Measurements from ENCODE around the gene OR14A16.

Gene OR14A16

DNA sequence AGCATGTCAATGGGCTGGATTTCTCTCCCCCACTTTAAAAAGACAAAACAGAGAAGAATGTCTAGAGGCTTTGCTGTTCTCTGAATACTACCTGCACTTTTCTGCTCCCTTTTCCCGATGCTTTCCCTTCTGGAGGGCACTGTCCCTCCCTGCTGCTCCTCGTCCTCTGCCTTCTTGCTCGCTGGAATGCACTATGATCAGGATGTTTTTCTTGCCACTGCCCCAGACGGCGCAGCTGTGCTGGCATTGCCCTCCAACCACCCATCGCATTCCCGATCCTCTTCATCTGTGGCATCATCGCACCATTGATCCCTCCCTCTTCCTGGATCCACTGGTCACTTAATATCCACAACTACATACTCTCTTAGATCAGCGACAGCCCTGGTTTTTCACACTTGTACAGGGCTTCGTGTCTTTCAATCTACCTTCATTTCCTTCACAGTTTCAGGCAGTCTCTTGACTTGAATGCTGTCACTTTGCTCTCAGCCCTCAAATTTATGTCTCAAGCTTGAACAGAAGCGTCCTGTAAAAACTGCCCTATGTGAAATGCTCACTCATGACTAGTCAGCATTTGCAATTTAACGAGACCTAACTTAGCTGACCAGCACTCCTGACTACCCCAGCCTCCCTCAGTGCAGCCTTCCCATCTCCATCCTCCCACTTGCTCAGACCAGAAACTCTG, 21.2 kb upstream of the OR14A16 start:
- Histone ChIP-seq H3K4me3 (ENCODE audit: low read depth, low read length) (no peak overlapping the region), H3K9ac (ENCODE audit: low read depth, low read length) (no peak overlapping the region), H3K9me3 (ENCODE audit: control insufficient read depth, insufficient read depth, low read length) (no peaks in the 10 kb centered on the region), H3K27me3 (ENCODE audit: control insufficient read depth, insufficient read depth, low read length) (no peaks in the 10 kb centered on the region), H3K4me1 (ENCODE audit: control insufficient read depth, insufficient read depth, low read length) (peaks cover 9% of the 10 kb centered on the region), H3K36me3 (ENCODE audit: control insufficient read depth, insufficient read depth, low read length) (no peaks in the 10 kb centered on the region)

DNA sequence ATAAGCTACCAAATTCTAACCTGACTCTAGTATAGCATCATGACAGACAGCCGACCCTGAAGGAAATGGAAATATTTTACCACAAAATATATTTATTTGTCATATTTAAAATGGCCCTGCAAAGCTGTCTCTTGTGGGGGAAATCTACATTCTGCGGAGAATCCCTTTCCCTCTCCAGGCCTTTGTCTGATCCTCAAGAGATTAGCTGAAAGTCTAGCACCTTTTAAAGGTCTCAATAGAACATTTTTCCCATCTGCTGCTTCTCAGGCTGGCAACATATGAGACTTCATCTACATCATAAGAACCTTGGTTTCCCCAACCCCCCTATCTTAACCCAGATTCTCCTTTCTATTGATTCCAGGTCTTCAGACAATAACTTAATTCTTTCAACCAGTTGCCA, 19.5 kb upstream of the OR14A16 start:
- Histone ChIP-seq H3K36me3 (ENCODE audit: control insufficient read depth, insufficient read depth, low read length) (no peaks in the 10 kb centered on the region), H3K9me3 (ENCODE audit: control insufficient read depth, insufficient read depth, low read length) (no peaks in the 10 kb centered on the region), H3K9ac (ENCODE audit: low read depth, low read length) (no peak overlapping the region), H3K27me3 (ENCODE audit: control insufficient read depth, insufficient read depth, low read length) (no peaks in the 10 kb centered on the region), H3K4me3 (ENCODE audit: low read depth, low read length) (no peak overlapping the region), H3K4me1 (ENCODE audit: control insufficient read depth, insufficient read depth, low read length) (peaks cover 9% of the 10 kb centered on the region)

DNA sequence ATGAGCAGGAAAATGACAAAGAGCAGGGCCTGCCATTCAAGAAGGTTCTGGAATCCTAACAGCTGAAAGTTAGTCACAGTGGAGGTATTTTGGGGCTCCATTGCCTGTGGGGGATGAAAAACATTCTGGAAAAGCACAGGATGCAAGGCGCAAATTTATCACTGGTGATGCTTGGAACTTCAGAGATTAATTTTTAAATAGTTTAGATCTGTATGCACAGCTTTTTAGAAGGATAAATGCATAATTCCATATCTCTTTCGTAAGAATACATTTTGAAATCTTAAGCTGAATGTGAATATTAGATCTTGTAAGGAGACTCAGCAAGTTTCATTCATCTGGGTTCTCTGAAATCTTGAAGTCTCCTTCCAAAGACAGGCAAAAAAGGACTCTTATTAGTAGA, 17.9 kb upstream of the OR14A16 start, which contains the start of gene OR11L1:
TSS of gene OR11L1 (minus strand) at position 101 of the 400 bp plus-strand sequence. CDS start at position 101, 0 bp downstream.
- H3K27me3 ChIP-seq (ENCODE audit: control insufficient read depth, insufficient read depth, low read length), result no peaks in the 10 kb centered on the region

DNA sequence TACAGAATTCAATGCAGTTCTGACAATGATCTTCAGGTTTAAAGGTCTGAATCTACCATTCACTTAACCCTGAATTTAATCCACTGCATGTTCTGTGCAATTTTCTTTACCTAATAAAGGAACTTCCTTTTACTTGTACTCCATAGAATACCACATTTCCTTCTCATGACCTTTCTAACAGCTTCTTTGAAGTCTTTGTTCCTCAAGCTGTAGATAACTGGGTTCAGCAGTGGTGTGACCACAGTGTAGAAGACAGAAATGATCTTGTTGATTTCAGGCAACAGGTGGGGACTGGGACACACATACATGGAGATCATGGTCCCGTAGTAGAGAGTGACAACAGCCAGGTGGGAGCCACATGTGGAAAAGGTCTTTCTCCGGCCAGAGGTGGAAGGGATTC, 16.9 kb upstream of the OR14A16 start:
- peaks cover 9% of the 10 kb centered on the region for H3K4me1 ChIP-seq (ENCODE audit: control insufficient read depth, insufficient read depth, low read length)
- no peak overlapping the region for H3K4me3 ChIP-seq (ENCODE audit: low read depth, low read length)
- H3K27me3 ChIP-seq (ENCODE audit: control insufficient read depth, insufficient read depth, low read length), result no peaks in the 10 kb centered on the region
- H3K9me3 ChIP-seq (ENCODE audit: control insufficient read depth, insufficient read depth, low read length), result no peaks in the 10 kb centered on the region
- H3K9ac ChIP-seq (ENCODE audit: low read depth, low read length), result no peak overlapping the region
- no peaks in the 10 kb centered on the region for H3K36me3 ChIP-seq (ENCODE audit: control insufficient read depth, insufficient read depth, low read length)

More for the DNA sequence above, 17.9 kb upstream of the OR14A16 start, which contains the start of gene OR11L1:
- Histone ChIP-seq H3K9ac (ENCODE audit: low read depth, low read length) (no peak within 1 kb of the TSS), H3K9me3 (ENCODE audit: control insufficient read depth, insufficient read depth, low read length) (no peaks in the 10 kb centered on the region), H3K4me1 (ENCODE audit: control insufficient read depth, insufficient read depth, low read length) (peaks cover 9% of the 10 kb centered on the region), H3K36me3 (ENCODE audit: control insufficient read depth, insufficient read depth, low read length) (no peaks in the 10 kb centered on the region), H3K4me3 (ENCODE audit: low read depth, low read length) (no peak within 1 kb of the TSS)

DNA sequence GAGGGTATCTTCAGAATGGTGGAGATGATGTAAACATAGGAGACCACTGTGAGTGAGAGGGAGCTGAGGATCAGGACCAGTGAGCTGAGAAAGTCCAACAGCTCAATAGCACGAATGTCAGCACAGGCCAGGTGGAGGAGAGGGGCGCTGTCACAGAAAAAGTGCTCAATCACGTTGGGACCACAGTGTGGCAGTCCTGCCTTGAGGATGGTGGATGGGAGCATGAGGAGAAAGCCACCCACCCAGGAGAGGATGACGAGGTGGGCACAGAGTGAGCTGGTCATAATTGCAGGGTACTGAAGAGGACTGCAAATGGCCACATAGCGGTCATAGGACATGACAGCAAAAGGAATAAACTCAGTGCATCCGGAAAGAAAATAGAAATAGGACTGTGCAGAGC, 9.7 kb upstream of the OR14A16 start:
- H3K27me3 ChIP-seq (ENCODE audit: control insufficient read depth, insufficient read depth, low read length), result no peaks in the 10 kb centered on the region

DNA sequence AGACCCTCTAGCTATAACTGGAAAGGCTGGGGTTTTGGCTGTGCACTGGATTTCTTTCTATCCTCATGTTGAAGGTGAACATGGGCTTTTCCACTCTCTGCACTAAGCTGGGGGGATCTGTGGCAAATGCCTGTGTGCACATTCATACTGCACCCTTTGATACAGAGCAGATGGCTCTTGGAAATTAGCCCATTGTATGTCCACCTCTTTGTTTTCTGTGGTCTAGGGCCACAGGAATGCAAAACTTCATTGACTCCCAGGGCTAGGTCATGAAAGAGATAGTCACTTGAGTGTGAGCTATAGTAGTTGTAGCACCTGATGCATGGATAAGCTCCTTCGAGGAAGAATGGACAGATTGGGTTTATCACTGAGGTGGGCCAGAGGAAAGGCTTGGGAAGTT, 5.7 kb upstream of the OR14A16 start:
- Histone ChIP-seq H3K9ac (ENCODE audit: low read depth, low read length) (no peak overlapping the region), H3K36me3 (ENCODE audit: control insufficient read depth, insufficient read depth, low read length) (no peaks in the 10 kb centered on the region), H3K9me3 (ENCODE audit: control insufficient read depth, insufficient read depth, low read length) (no peaks in the 10 kb centered on the region), H3K4me1 (ENCODE audit: control insufficient read depth, insufficient read depth, low read length) (peaks cover 2% of the 10 kb centered on the region), H3K27me3 (ENCODE audit: control insufficient read depth, insufficient read depth, low read length) (no peaks in the 10 kb centered on the region), H3K4me3 (ENCODE audit: low read depth, low read length) (no peak overlapping the region)

More for the DNA sequence above, 9.7 kb upstream of the OR14A16 start:
- Histone ChIP-seq H3K4me1 (ENCODE audit: control insufficient read depth, insufficient read depth, low read length) (no peaks in the 10 kb centered on the region), H3K4me3 (ENCODE audit: low read depth, low read length) (no peak overlapping the region), H3K9me3 (ENCODE audit: control insufficient read depth, insufficient read depth, low read length) (no peaks in the 10 kb centered on the region), H3K36me3 (ENCODE audit: control insufficient read depth, insufficient read depth, low read length) (no peaks in the 10 kb centered on the region), H3K9ac (ENCODE audit: low read depth, low read length) (no peak overlapping the region)

DNA sequence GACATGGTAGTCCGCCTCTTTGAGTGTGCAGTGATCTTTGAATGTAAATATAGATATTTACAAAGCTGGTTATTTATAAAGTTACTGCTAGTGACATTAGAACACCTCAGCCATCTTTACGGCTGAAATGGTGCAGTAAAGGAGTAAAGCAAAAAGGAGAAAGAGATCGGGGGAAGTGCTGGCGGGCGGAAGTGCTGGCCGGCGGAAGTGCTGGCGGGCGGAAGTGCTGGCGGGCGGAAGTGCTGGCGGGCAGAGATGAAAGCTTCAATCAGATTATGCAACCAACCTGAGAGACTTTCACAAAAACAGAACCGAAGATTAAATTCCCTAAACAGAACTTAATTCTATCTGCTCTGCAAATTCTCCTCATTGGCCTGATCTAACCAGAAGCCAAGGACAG, 1.4 kb upstream of the OR14A16 start:
- H3K27me3 ChIP-seq (ENCODE audit: control insufficient read depth, insufficient read depth, low read length), result no peaks in the 10 kb centered on the region
- no peaks in the 10 kb centered on the region for H3K36me3 ChIP-seq (ENCODE audit: control insufficient read depth, insufficient read depth, low read length)
- peaks cover 6% of the 10 kb centered on the region for H3K4me1 ChIP-seq (ENCODE audit: control insufficient read depth, insufficient read depth, low read length)
- no peak overlapping the region for H3K9ac ChIP-seq (ENCODE audit: low read depth, low read length)
- no peak overlapping the region for H3K4me3 ChIP-seq (ENCODE audit: low read depth, low read length)
- no peaks in the 10 kb centered on the region for H3K9me3 ChIP-seq (ENCODE audit: control insufficient read depth, insufficient read depth, low read length)

DNA sequence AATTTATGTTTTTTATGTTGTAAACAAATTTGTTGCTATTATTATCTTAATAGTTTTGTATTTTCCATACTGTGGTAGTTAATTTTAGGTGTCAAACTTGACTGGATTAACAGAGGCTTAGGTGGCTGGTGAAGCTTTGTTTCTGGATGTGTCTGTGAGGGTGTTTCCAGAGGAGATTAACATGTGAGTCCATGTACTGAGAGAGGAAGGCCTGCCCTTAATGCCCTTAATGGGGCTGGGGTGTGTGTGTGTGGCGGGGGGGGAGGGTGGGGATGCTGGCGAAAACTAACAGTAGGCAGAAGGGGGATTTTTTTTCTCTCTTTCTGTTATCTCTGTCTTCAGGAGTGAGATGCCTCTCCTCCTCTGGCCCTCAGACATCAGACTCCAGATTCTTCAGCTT, 1.9 kb downstream of the OR14A16 start:
- Histone ChIP-seq H3K9ac (ENCODE audit: low read depth, low read length) (no peak overlapping the region), H3K27me3 (ENCODE audit: control insufficient read depth, insufficient read depth, low read length) (no peaks in the 10 kb centered on the region), H3K36me3 (ENCODE audit: control insufficient read depth, insufficient read depth, low read length) (no peaks in the 10 kb centered on the region), H3K4me1 (ENCODE audit: control insufficient read depth, insufficient read depth, low read length) (peaks cover 6% of the 10 kb centered on the region), H3K4me3 (ENCODE audit: low read depth, low read length) (no peak overlapping the region), H3K9me3 (ENCODE audit: control insufficient read depth, insufficient read depth, low read length) (no peaks in the 10 kb centered on the region)

DNA sequence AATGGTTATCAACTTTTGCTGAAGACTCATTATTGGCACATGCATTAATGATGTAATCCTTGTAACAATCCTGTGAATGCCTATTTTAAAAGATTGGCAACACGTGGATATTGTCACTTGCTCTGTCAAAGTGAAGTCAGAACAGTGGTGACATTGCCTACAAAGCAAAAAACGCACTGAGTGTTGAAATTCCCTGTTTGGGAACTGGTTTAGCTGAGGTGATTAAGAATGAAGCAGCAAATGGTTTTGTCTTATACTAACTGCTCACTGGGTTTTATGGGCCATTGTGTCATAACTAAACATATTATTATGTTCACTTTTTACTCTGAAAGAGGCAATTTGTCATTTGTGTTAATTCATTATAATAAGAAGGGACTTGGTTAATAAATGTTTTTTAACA, 11.3 kb downstream of the OR14A16 start:
- Histone ChIP-seq H3K36me3 (ENCODE audit: control insufficient read depth, insufficient read depth, low read length) (no peaks in the 10 kb centered on the region), H3K27me3 (ENCODE audit: control insufficient read depth, insufficient read depth, low read length) (no peaks in the 10 kb centered on the region), H3K9me3 (ENCODE audit: control insufficient read depth, insufficient read depth, low read length) (no peaks in the 10 kb centered on the region), H3K9ac (ENCODE audit: low read depth, low read length) (no peak overlapping the region), H3K4me1 (ENCODE audit: control insufficient read depth, insufficient read depth, low read length) (no peaks in the 10 kb centered on the region), H3K4me3 (ENCODE audit: low read depth, low read length) (no peak overlapping the region)

DNA sequence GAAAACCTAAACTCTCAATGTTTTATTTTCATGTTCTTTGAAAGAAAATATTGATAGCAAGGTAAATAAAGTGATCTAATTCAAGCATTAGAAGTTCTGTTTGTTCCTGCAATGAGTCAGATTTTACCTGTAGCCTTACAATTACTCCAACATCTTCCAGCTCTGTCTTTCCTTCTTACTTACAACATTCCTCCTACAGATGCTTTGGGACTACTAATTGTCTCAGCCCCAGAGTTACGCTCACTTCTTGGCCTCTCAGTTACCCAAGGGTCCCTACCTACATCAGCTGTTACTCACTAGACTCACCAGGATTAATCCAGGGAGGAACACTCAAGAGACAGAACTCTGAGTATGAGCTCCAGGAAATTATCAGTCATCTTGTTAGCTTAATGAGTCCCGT, 26.4 kb downstream of the OR14A16 start:
- Histone ChIP-seq H3K4me1 (ENCODE audit: control insufficient read depth, insufficient read depth, low read length) (no peaks in the 10 kb centered on the region), H3K4me3 (ENCODE audit: low read depth, low read length) (no peak overlapping the region), H3K9ac (ENCODE audit: low read depth, low read length) (no peak overlapping the region), H3K27me3 (ENCODE audit: control insufficient read depth, insufficient read depth, low read length) (no peaks in the 10 kb centered on the region), H3K9me3 (ENCODE audit: control insufficient read depth, insufficient read depth, low read length) (peaks cover 3% of the 10 kb centered on the region), H3K36me3 (ENCODE audit: control insufficient read depth, insufficient read depth, low read length) (no peaks in the 10 kb centered on the region)

DNA sequence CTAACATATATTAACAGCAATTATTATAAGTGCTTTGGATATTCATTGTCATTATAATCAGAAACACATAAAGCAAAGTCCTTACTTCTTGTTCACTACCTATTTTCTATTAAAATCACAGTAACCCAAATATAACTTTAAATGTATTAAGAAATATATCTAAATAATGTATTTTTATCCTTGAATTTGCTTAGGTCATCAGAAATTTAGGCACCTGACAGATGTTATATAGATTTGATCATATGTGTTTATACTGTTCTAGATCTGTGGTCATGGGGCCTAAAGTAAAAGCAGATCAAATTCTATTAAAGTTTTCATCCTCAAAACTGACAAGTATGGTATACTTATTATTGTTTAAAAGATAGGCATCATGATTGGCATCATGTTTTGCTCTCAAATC, 54.3 kb downstream of the OR14A16 start:
- H3K4me1 ChIP-seq (ENCODE audit: control insufficient read depth, insufficient read depth, low read length), result no peaks in the 10 kb centered on the region
- H3K9ac ChIP-seq (ENCODE audit: low read depth, low read length), result no peak overlapping the region
- no peaks in the 10 kb centered on the region for H3K36me3 ChIP-seq (ENCODE audit: control insufficient read depth, insufficient read depth, low read length)
- no peaks in the 10 kb centered on the region for H3K9me3 ChIP-seq (ENCODE audit: control insufficient read depth, insufficient read depth, low read length)
- H3K27me3 ChIP-seq (ENCODE audit: control insufficient read depth, insufficient read depth, low read length), result no peaks in the 10 kb centered on the region
- H3K4me3 ChIP-seq (ENCODE audit: low read depth, low read length), result no peak overlapping the region

All from iPS-15b (cell line).